CD14-positive monocyte (primary cell): ENCODE measurements around the gene RMND5B. TPM values are rescaled to one million over a fixed set of nuclear protein-coding genes. Genes with fewer than 3 reads are reported as not detected.

Source experiments
- DNase-seq, 3 donors: peaks; one replicate each; pipeline ENCODE4 v3.0.0-alpha.2; 2011 to 2022
- H2AFZ ChIP-seq: 2 replicates; pipeline ENCODE4 v1.6.0; 2012; ENCODE audit warnings: mild to moderate bottlenecking, low read depth, low read length, inconsistent platforms; ENCODE audit not compliant: insufficient read depth, poor library complexity, severe bottlenecking
- H3K27ac ChIP-seq, 2 donors: 1 replicate in 1 of 2; 2 replicates in 1 of 2; pipeline ENCODE4 v1.5.1; 2012 to 2013; ENCODE audit warnings: low read length in 2 of 2, control low read depth in 1 of 2, inconsistent platforms in 1 of 2, low read depth in 1 of 2, mild to moderate bottlenecking in 1 of 2
- H3K27me3 ChIP-seq, 2 donors: one replicate each; pipeline versions ENCODE4 v1.6.0 to v1.6.1; 2011 to 2013; ENCODE audit warnings: low read length in 2 of 2; ENCODE audit not compliant: control insufficient read depth in 2 of 2, insufficient read depth in 2 of 2
- H3K36me3 ChIP-seq, 2 donors: replicated peaks in 1 of 2; 1 replicate in 1 of 2; 2 replicates in 1 of 2; pipeline versions ENCODE4 v1.5.1 to v1.6.1; 2012 to 2013; ENCODE audit warnings: low read length in 2 of 2, control low read depth in 1 of 2, inconsistent platforms in 1 of 2, mild to moderate bottlenecking in 1 of 2; ENCODE audit not compliant: insufficient read depth in 2 of 2, control insufficient read depth in 1 of 2
- H3K4me1 ChIP-seq, 2 donors: 1 replicate in 1 of 2; 2 replicates in 1 of 2; pipeline versions ENCODE4 v1.5.1 to v1.6.1; 2012 to 2013; ENCODE audit warnings: low read length in 2 of 2, control low read depth in 1 of 2, inconsistent platforms in 1 of 2, mild to moderate bottlenecking in 1 of 2, moderate library complexity in 1 of 2; ENCODE audit not compliant: insufficient read depth in 2 of 2, control insufficient read depth in 1 of 2
- H3K4me2 ChIP-seq: replicated peaks from 2 replicates; pipeline ENCODE3; 2012; ENCODE audit warnings: low read length, moderate library complexity, mild to moderate bottlenecking; ENCODE audit not compliant: poor library complexity, severe bottlenecking; ENCODE audit errors: extremely low read depth
- H3K4me3 ChIP-seq, 3 experiments: fragments of 200-600 bp in 1 of 3; sonication (generic) in 1 of 3; replicated peaks in 1 of 3; 1 replicate in 2 of 3; 2 replicates in 1 of 3; pipeline ENCODE4 v1.5.1; 2011 to 2013; ENCODE audit warnings: low read length in 3 of 3, mild to moderate bottlenecking in 3 of 3, control low read depth in 2 of 3, low read depth in 2 of 3, inconsistent platforms in 1 of 3, moderate library complexity in 1 of 3
- H3K79me2 ChIP-seq: 2 replicates; pipeline ENCODE4 v1.6.0; 2012; ENCODE audit warnings: mild to moderate bottlenecking, control low read depth, inconsistent platforms, low read length, moderate library complexity; ENCODE audit not compliant: insufficient read depth
- H3K9ac ChIP-seq: 2 replicates; pipeline ENCODE4 v1.6.0; 2017; ENCODE audit warnings: low read length, mild to moderate bottlenecking; ENCODE audit not compliant: insufficient read depth, poor library complexity, severe bottlenecking
- H3K9me3 ChIP-seq, 2 donors: replicated peaks in 1 of 2; 1 replicate in 1 of 2; 2 replicates in 1 of 2; pipeline versions ENCODE4 v1.5.1 to v1.6.1; 2012 to 2013; ENCODE audit warnings: low read length in 2 of 2, control low read depth in 1 of 2; ENCODE audit not compliant: control insufficient read depth in 1 of 2, insufficient read depth in 1 of 2
- H4K20me1 ChIP-seq: 2 replicates; pipeline ENCODE4 v1.6.0; 2012; ENCODE audit warnings: mild to moderate bottlenecking, low read length, control low read depth, moderate library complexity; ENCODE audit not compliant: insufficient read depth
- H3K27ac Mint-ChIP-seq, 7 donors: one replicate each; pipeline ENCODE4 v1.8.0; 2020; ENCODE audit warnings: mild to moderate bottlenecking in 7 of 7, mixed read lengths in 7 of 7, moderate library complexity in 6 of 7, inconsistent platforms in 2 of 7
- H3K27me3 Mint-ChIP-seq, 3 donors: one replicate each; pipeline ENCODE4 v1.8.0; 2021 to 2022; ENCODE audit warnings: low read depth in 3 of 3, mild to moderate bottlenecking in 3 of 3, mixed read lengths in 3 of 3, moderate library complexity in 3 of 3, inconsistent platforms in 1 of 3
- H3K36me3 Mint-ChIP-seq, 2 donors: one replicate each; pipeline ENCODE4 v1.8.0; 2020; ENCODE audit warnings: mixed read lengths in 2 of 2, inconsistent platforms in 1 of 2, mild to moderate bottlenecking in 1 of 2
- H3K4me1 Mint-ChIP-seq: one replicate; pipeline ENCODE4 v1.8.0; 2020; ENCODE audit warnings: mild to moderate bottlenecking, mixed read lengths
- H3K4me3 Mint-ChIP-seq, 2 donors: one replicate each; pipeline ENCODE4 v1.8.0; 2020; ENCODE audit warnings: mild to moderate bottlenecking in 2 of 2, mixed read lengths in 2 of 2, moderate library complexity in 1 of 2
- H3K9me3 Mint-ChIP-seq, 7 donors: one replicate each; pipeline ENCODE4 v1.8.0; 2020 to 2022; ENCODE audit warnings: mixed read lengths in 7 of 7, mild to moderate bottlenecking in 6 of 7, moderate library complexity in 6 of 7, inconsistent platforms in 2 of 7
- CTCF ChIP-seq: fragments of 200-600 bp; IDR thresholded peaks from one replicate; pipeline ENCODE4 v1.8.0; 2022; ENCODE audit warnings: antibody characterized with exemption, mild to moderate bottlenecking
- WGBS: methylation state at CpG from one replicate; pipeline ENCODE4 v1.1.5; 2013; ENCODE audit warnings: missing lambda C conversion rate; ENCODE audit not compliant: insufficient coverage; 5-methylcytosine and 5-hydroxymethylcytosine counted together
- intact Hi-C, 2 donors: fragments of 100-400 bp; cut with micrococcal nuclease; formaldehyde crosslinking; loops; one replicate each; pipeline versions ENCODE4 v1.15.0 to v1.15.1; 2023
- polyA plus RNA-seq, 3 donors: library from polyadenylated mRNA; depleted of rRNA in 1 of 3; unstranded in 2 of 3; stranded (reverse) in 1 of 3; fragments of 300-500 nt in 2 of 3; fragments of >200 nt in 1 of 3; fragmentation: Illumina TruSeq in 2 of 3; gene quantifications; 1 replicate in 2 of 3; 2 replicates in 1 of 3; pipeline ENCODE4 v1.2.3, GENCODE V29; 2012 to 2021

Gene RMND5B
- polyA plus RNA-seq, 3 donors = 20.9 to 27.4 (median 23.9) TPM

GRCh38 chr5:178192787-178193186, 62.0 kb downstream of the RMND5B start:
- no peaks in the 10 kb centered on the region for H3K9me3 ChIP-seq
- H3K4me1 ChIP-seq = peaks cover 9 to 12% of the 10 kb centered on the region in 2 donors
- H3K4me3 ChIP-seq = no peak overlapping the region
- Mint-ChIP-seq H3K4me1 (peaks cover 17% of the 10 kb centered on the region), H3K27me3 (peaks cover 2 to 13% (median 8%) of the 10 kb centered on the region in 3 donors), H3K36me3 (no peaks in the 10 kb centered on the region), H3K27ac (no peak overlapping the region), H3K9me3 (peaks cover 0 to 4% (median 2%) of the 10 kb centered on the region in 7 donors), H3K4me3 (no peak overlapping the region)
- H3K4me2 ChIP-seq = no peak overlapping the region
- no peaks in the 10 kb centered on the region for H3K79me2 ChIP-seq
- H3K27ac ChIP-seq = no peak overlapping the region
- no peak overlapping the region for H2AFZ ChIP-seq
- DNase-seq = no peak
- TF ChIP-seq CTCF = no peak
- no peaks in the 10 kb centered on the region for H3K36me3 ChIP-seq
- no peak overlapping the region for H3K9ac ChIP-seq
- H3K27me3 ChIP-seq = no peaks in the 10 kb centered on the region
- 100% methylated on average over 3 of the region's 7 CpGs for WGBS
- intact Hi-C loops = no loop called here
- H4K20me1 ChIP-seq = no peaks in the 10 kb centered on the region

GRCh38 chr5:178193251-178193809, 62.5 kb downstream of the RMND5B start:
- intact Hi-C loops = no loop called here

More at GRCh38 chr5:178193251-178193809, 62.5 kb downstream of the RMND5B start:
- Histone ChIP-seq H3K4me1 (peaks cover 9 to 12% of the 10 kb centered on the region in 2 donors), H3K36me3 (no peaks in the 10 kb centered on the region), H2AFZ (no peak overlapping the region), H3K79me2 (no peaks in the 10 kb centered on the region), H3K9me3 (no peaks in the 10 kb centered on the region), H4K20me1 (no peaks in the 10 kb centered on the region), H3K4me3 (no peak overlapping the region), H3K9ac (no peak overlapping the region), H3K27me3 (no peaks in the 10 kb centered on the region), H3K4me2 (no peak overlapping the region), H3K27ac (no peak overlapping the region)
- H3K9me3 Mint-ChIP-seq = peaks cover 0 to 4% (median 2%) of the 10 kb centered on the region in 7 donors
- H3K36me3 Mint-ChIP-seq = no peaks in the 10 kb centered on the region
- peaks cover 17% of the 10 kb centered on the region for H3K4me1 Mint-ChIP-seq
- 45% methylated on average over 8 of the region's 8 CpGs for WGBS
- DNase-seq = no peak
- peak overlapping the region in 1 of 2 donors; percentile 6 for H3K4me3 Mint-ChIP-seq
- no peak for TF ChIP-seq CTCF
- H3K27me3 Mint-ChIP-seq = peaks cover 2 to 13% (median 8%) of the 10 kb centered on the region in 3 donors
- no peak overlapping the region for H3K27ac Mint-ChIP-seq
